Fibroblast of lung (primary cell): ENCODE results near the gene WDR45B.

Source experiments
- EZH2 ChIP-seq: IDR thresholded peaks from 2 replicates; pipeline ENCODE4 v1.5.1; 2012; ENCODE audit warnings: low read length, control low read depth, mild to moderate bottlenecking; ENCODE audit errors: missing control alignments
- TF ChIP-seq, protein P1 (sequence below), 2 donors: IDR thresholded peaks in 1 of 2; conservative IDR thresholded peaks in 1 of 2; 1 replicate in 1 of 2; 2 replicates in 1 of 2; pipeline ENCODE4 v1.5.1; 2011 to 2012; ENCODE audit warnings: low read length in 2 of 2, control low read depth in 1 of 2, inconsistent platforms in 1 of 2, low read depth in 1 of 2, mild to moderate bottlenecking in 1 of 2

DNA sequence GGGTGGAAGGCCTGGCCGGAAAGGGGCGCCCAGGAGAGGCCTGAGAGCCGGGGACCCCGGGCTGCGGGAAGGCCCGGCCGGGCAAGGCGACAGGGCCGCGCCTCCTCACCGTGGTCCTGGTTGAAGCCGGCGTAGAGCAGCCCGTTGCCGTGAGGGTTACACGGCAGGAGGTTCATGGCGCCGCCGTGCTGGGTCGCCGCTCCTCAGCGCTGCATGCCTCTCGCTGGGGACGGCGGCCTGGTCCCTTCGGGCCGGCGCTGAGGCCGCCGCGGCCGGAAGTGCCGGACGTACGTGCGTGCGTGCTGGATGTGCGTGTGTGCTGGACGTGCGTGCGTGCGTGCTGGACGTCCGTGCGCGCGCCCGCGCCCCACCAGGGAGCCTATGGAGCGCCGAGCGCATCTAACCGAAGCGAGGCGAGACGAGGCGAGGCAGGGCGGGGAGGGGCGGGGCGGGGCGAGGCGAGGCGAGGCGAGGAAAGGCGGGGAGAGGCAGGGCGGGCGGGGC, at the start of gene WDR45B:
- TF ChIP-seq EZH2 = no peak
- TF ChIP-seq, protein P1, sequence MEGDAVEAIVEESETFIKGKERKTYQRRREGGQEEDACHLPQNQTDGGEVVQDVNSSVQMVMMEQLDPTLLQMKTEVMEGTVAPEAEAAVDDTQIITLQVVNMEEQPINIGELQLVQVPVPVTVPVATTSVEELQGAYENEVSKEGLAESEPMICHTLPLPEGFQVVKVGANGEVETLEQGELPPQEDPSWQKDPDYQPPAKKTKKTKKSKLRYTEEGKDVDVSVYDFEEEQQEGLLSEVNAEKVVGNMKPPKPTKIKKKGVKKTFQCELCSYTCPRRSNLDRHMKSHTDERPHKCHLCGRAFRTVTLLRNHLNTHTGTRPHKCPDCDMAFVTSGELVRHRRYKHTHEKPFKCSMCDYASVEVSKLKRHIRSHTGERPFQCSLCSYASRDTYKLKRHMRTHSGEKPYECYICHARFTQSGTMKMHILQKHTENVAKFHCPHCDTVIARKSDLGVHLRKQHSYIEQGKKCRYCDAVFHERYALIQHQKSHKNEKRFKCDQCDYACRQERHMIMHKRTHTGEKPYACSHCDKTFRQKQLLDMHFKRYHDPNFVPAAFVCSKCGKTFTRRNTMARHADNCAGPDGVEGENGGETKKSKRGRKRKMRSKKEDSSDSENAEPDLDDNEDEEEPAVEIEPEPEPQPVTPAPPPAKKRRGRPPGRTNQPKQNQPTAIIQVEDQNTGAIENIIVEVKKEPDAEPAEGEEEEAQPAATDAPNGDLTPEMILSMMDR (conservative IDR thresholded peaks at IDR 0.05 in 1 of 2, IDR thresholded peaks at IDR 0.05 in 1 of 2; ENCODE audit: low read depth in 1 of 2, low read length in 2 of 2) = no peak
